Measurements from ENCODE around the gene TNFAIP8L1. TPM values are rescaled to one million over a fixed set of nuclear protein-coding genes. Genes with fewer than 3 reads are reported as not detected.
A peak's percentile ranks its signal among the peaks of the same experiment; 100 is the strongest.

Gene TNFAIP8L1
- total RNA-seq, 4 donors from 2014 or later, result 1.8 to 6.3 (median 3.1) TPM

DNA sequence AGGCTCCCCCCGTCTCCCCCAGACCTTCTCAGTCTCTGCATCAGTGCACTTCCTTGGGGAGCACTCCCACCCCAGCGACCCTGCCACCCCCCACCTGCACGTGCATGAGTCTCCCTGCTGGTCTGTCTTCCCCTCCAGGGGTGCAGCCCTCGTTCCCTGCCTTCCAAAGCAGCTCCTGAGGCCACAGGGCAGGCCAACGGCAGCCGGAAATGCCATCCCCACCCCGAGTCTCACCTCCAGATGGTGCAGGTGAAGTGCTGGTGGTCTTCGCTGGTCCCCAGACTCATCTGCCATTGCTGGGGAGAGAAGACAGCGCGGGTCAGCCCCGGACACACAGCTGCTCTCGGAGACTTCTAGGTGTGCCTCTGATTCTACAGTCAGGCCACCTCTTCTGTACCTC, 25.3 kb downstream of the TNFAIP8L1 start:
- ATAC-seq (ENCODE audit: low FRiP score), result no peak
- TF ChIP-seq, protein P1, sequence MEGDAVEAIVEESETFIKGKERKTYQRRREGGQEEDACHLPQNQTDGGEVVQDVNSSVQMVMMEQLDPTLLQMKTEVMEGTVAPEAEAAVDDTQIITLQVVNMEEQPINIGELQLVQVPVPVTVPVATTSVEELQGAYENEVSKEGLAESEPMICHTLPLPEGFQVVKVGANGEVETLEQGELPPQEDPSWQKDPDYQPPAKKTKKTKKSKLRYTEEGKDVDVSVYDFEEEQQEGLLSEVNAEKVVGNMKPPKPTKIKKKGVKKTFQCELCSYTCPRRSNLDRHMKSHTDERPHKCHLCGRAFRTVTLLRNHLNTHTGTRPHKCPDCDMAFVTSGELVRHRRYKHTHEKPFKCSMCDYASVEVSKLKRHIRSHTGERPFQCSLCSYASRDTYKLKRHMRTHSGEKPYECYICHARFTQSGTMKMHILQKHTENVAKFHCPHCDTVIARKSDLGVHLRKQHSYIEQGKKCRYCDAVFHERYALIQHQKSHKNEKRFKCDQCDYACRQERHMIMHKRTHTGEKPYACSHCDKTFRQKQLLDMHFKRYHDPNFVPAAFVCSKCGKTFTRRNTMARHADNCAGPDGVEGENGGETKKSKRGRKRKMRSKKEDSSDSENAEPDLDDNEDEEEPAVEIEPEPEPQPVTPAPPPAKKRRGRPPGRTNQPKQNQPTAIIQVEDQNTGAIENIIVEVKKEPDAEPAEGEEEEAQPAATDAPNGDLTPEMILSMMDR (IDR thresholded peaks at IDR 0.05), result no peak
- no peak for DNase-seq (ENCODE audit: low spot score)

DNA sequence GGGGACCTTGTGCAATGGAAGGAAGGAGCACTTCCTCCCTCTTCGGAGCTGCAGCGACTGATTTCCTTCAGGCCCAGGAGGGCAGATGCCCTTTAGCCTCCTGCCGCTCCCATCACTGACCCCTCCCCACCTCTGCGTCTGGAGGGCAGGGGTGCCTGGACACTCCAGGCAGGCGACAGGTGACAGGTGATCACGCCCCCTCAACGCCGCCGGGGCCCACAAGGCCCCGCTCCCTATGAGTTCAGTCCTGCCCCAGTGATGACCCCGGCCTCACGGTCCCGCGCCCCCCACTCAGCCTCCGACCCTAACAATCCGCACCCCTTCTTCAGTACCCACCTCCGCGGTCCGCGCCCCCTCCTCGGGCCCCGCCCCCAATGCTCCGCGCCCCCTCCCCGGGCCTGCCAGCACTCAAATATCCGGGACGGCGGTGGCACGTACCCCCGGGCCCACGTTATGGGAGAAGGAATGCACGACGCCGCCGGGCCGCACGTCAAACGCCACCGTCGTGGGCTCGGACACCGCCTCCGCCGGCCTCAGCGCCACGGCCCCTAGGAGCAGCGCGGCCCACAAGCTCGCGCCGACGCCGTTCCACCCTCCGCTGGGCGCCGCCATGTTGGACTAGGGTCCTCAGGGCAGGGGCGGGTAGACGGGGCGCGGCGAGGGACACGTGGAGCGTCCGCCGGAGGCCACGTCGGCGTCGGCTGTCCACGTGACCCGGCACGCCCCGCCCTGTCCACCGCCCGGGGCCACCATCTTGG, 30.6 kb downstream of the TNFAIP8L1 start, which contains the start of gene MYDGF:
Gene MYDGF (minus strand): TSS at position 620 of the 758 bp plus-strand sequence. CDS start 8 bp downstream, at position 612.
- DNase-seq (ENCODE audit: low spot score), result peak; percentile 71
- peak; percentile 97 for ATAC-seq (ENCODE audit: low FRiP score)
- TF ChIP-seq, protein P1 (IDR thresholded peaks at IDR 0.05), result no peak

DNA sequence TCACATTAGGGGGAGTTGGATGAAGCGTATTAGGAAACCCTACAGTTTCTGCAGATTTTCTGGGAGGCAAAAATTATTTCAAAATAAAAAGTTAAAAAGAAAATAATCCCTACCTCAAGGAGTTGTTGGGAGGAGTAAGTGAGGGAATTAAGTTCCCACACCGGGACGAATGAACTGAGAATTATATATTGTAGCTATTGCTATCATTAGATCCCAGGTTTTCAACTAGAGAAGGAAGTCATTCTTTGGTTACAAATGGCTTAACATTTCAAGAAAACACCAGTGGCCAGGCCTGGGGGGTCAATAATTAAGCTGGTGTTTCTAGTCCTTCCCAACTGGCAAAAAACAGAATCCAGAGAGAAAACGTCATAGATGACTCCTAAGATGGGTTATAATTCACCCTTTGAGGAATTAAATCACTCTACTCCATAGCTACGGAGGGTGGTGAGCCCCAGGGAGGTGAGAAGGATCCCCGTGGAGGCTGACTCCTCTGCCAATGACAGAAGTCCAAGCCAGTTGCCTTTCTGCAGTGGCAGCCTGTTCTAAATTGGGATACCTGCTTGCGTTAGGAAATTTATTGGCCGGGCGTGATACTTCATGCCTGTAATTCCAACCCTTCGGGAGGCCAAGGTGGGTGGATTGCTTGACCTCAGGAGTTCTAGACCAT, 32.0 kb downstream of the TNFAIP8L1 start:
- DNase-seq (ENCODE audit: low spot score) (no peak), ATAC-seq (ENCODE audit: low FRiP score) (no peak)
- TF ChIP-seq, protein P1 (IDR thresholded peaks at IDR 0.05), result no peak

GRCh38 chr19:4673216-4673615, 33.9 kb downstream of the TNFAIP8L1 start:
- TF ChIP-seq, protein P1 (IDR thresholded peaks at IDR 0.05), result no peak
- ATAC-seq (ENCODE audit: low FRiP score) (no peak), DNase-seq (ENCODE audit: low spot score) (no peak)

DNA sequence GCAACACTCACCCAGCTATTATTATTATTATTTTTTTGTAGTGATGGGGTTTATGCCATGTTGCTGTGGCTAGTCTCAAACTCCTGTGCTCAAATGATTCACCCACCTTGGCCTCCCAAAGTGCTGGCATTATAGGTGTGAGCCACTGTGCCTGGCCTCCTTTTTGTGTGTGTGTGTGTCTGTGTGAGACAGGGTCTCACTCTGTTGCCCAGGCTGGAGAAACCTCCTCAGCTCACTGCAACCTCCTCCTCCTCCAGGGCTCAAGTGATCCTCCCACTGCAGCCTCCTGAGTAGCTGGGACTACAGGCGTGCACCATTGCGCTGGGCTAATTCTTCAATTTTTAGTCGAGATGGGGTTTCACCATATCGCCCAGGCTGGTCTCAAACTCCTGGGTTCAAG, 34.4 kb downstream of the TNFAIP8L1 start:
- DNase-seq (ENCODE audit: low spot score), result no peak
- TF ChIP-seq, protein P1 (IDR thresholded peaks at IDR 0.05), result no peak

DNA sequence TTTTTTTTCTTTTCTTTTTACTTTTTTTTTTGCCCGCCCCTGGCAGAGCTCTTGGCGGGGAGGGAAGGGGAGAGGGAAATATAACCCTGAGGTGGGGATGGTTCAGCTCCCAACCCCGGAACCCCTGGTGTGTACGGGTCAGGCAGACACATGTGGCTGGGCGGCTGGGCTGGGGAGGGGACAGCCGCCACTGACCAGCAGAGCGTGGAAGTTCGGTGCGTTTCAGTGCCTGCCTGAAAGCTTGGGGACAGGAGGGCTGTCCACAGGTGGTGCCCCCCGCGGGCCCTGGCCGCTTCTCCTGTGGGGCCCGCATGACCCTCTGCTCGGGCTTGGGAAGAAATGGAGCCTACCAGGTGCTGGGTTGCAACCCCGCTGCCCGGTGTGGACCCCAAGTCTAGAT, 36.0 kb downstream of the TNFAIP8L1 start:
- TF ChIP-seq, protein P1 (IDR thresholded peaks at IDR 0.05), result no peak
- DNase-seq (ENCODE audit: low spot score), result no peak
- ATAC-seq (ENCODE audit: low FRiP score), result no peak

More for the DNA sequence above, 34.4 kb downstream of the TNFAIP8L1 start:
- no peak for ATAC-seq (ENCODE audit: low FRiP score)

All from omental fat pad (tissue), 4 donors.